HepG2 (cell line): Measurements from ENCODE around the gene PMIS2. TPM values are rescaled to one million over a fixed set of nuclear protein-coding genes. Genes with fewer than 3 reads are reported as not detected.
A peak's percentile ranks its signal among the peaks of the same experiment; 100 is the strongest.

ENCODE experiments used
- ATF7 ChIP-seq, 2 experiments: fragments of 450-650 bp in 1 of 2; sonication (generic) in 1 of 2; formaldehyde crosslinking in 1 of 2; IDR thresholded peaks; 2 replicates each; pipeline versions ENCODE4 v1.4.0 to v1.6.1; 2016 to 2020; ENCODE audit warnings: antibody characterized with exemption in 1 of 2, mild to moderate bottlenecking in 1 of 2, missing genetic modification reagents in 1 of 2
- KLF15 ChIP-seq: sonication (generic); formaldehyde crosslinking; IDR thresholded peaks from 2 replicates; pipeline ENCODE4 v1.8.1; 2023; ENCODE audit warnings: borderline replicate concordance, mild to moderate bottlenecking, inconsistent platforms, missing genetic modification reagents, mixed read lengths
- MTF1 ChIP-seq: sonication (generic); formaldehyde crosslinking; IDR thresholded peaks from 2 replicates; pipeline ENCODE4 v1.5.0; 2020; ENCODE audit warnings: missing genetic modification reagents
- RAD21 ChIP-seq: fragments of 450-650 bp; formaldehyde crosslinking; IDR thresholded peaks from 2 replicates; pipeline ENCODE4 v1.5.0; 2020; ENCODE audit warnings: mild to moderate bottlenecking
- RFXAP ChIP-seq: sonication (generic); formaldehyde crosslinking; IDR thresholded peaks from 2 replicates; pipeline ENCODE4 v1.4.0; 2020; ENCODE audit warnings: missing genetic modification reagents, borderline replicate concordance
- SMC3 ChIP-seq: IDR thresholded peaks from 2 replicates; pipeline ENCODE4 v1.6.1; 2011; ENCODE audit warnings: low read length, improper control_type of control experiment
- ZIK1 ChIP-seq: sonication (generic); formaldehyde crosslinking; IDR thresholded peaks from 2 replicates; pipeline ENCODE4 v1.5.0; 2020; ENCODE audit warnings: mild to moderate bottlenecking, low read depth, missing genetic modification reagents, borderline replicate concordance
- ZNF790 ChIP-seq: sonication (generic); formaldehyde crosslinking; IDR thresholded peaks from 2 replicates; pipeline ENCODE4 v1.8.0; 2022; ENCODE audit warnings: missing genetic modification reagents, mild to moderate bottlenecking, borderline replicate concordance
- ZNF878 ChIP-seq: sonication (generic); formaldehyde crosslinking; IDR thresholded peaks from 2 replicates; pipeline ENCODE4 v1.8.1; 2023; ENCODE audit warnings: mild to moderate bottlenecking, missing genetic modification reagents, moderate library complexity
- ZSCAN12 ChIP-seq: sonication (generic); formaldehyde crosslinking; IDR thresholded peaks from 2 replicates; pipeline ENCODE4 v1.9.0; 2021; ENCODE audit warnings: mild to moderate bottlenecking, missing genetic modification reagents
- ZSCAN25 ChIP-seq: sonication (generic); formaldehyde crosslinking; IDR thresholded peaks from 2 replicates; pipeline ENCODE4 v1.8.0; 2022; ENCODE audit warnings: mild to moderate bottlenecking, missing genetic modification reagents
- polyA plus RNA-seq, 8 experiments: library from polyadenylated mRNA; depleted of rRNA in 3 of 8; stranded (reverse) in 7 of 8; unstranded in 1 of 8; fragments of >200 nt; fragmentation: Illumina TruSeq in 4 of 8; extraction: Trizol in 4 of 8; gene quantifications; 2 replicates each; pipeline versions ENCODE4 v1.2.1 to v1.2.3, GENCODE V29; 2011 to 2016; ENCODE audit warnings: low read depth in 4 of 8, missing spikeins in 1 of 8, mixed read lengths in 1 of 8; ENCODE audit not compliant: insufficient read depth in 1 of 8
- total RNA-seq, 5 experiments: library from RNA; depleted of rRNA; stranded (reverse); fragments of >200 nt; fragmentation: Illumina TruSeq; extraction: Trizol; gene quantifications; 2 replicates each; pipeline ENCODE4 v1.2.3, GENCODE V29; 2016; ENCODE audit warnings: low read depth in 1 of 5
- TF ChIP-seq, protein P1 (sequence below): IDR thresholded peaks from 2 replicates; pipeline ENCODE4 v1.6.1; 2016; ENCODE audit warnings: missing biosample characterization, missing genetic modification reagents, low read depth
- TF ChIP-seq, protein P2 (sequence below): sonication (generic); formaldehyde crosslinking; IDR thresholded peaks from 2 replicates; pipeline ENCODE4 v1.5.1; 2020; ENCODE audit warnings: mild to moderate bottlenecking, moderate library complexity, missing genetic modification reagents
- TF ChIP-seq, protein P3 (sequence below): sonication (generic); formaldehyde crosslinking; IDR thresholded peaks from 2 replicates; pipeline ENCODE4 v1.5.0; 2020; ENCODE audit warnings: mild to moderate bottlenecking, low read depth, missing genetic modification reagents, borderline replicate concordance
- TF ChIP-seq, protein P4 (sequence below): sonication (generic); formaldehyde crosslinking; IDR thresholded peaks from 2 replicates; pipeline ENCODE4 v1.4.0; 2020; ENCODE audit warnings: mild to moderate bottlenecking, missing genetic modification reagents
- TF ChIP-seq, protein P5 (sequence below): sonication (generic); formaldehyde crosslinking; IDR thresholded peaks from 2 replicates; pipeline ENCODE4 v1.4.0; 2020; ENCODE audit warnings: missing genetic modification reagents
- TF ChIP-seq, protein P6 (sequence below): sonication (generic); formaldehyde crosslinking; IDR thresholded peaks from 2 replicates; pipeline ENCODE4 v1.4.0; 2020; ENCODE audit warnings: mild to moderate bottlenecking, missing genetic modification reagents
- TF ChIP-seq, protein P7 (sequence below): IDR thresholded peaks from 2 replicates; pipeline ENCODE4 v1.6.1; 2016; ENCODE audit warnings: low read depth, control low read depth

PMIS2 gene
- total and polyA plus RNA-seq, 2 of the 13 experiments (the other 11 are each of a cell fraction or from before 2014, with no cell fraction given): not detected

DNA sequence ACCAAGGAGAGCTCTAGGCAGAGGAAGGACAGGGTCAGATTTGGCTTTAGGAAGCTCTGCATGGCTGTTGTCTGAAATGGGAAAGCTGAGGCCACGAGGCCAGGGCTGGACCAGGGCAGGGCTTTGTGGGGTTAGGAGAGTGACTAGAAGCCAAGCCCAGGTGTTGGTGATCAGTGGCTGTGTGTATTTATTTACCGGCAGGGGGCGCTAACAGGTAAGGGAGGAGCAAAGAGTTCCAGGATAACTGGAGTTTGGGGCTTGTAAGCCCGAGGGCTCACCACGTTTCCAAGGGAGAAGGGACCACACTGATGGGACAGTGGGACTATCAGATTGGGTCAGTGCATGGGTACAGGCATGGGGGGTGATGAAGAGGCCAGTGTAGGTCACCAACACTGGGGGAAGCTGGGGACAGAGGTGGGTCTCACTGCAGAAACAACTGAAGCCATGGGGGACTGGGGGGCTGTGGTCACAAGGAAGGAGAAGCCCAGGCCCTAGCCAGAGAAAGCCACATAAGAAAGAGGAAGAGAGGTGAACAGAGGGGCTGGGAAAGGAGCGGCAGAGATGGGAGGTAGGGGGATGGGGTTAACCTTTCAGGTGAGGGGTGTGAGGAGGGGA is 36.7 kb upstream of the PMIS2 start (continued):
- TF ChIP-seq, protein P1, sequence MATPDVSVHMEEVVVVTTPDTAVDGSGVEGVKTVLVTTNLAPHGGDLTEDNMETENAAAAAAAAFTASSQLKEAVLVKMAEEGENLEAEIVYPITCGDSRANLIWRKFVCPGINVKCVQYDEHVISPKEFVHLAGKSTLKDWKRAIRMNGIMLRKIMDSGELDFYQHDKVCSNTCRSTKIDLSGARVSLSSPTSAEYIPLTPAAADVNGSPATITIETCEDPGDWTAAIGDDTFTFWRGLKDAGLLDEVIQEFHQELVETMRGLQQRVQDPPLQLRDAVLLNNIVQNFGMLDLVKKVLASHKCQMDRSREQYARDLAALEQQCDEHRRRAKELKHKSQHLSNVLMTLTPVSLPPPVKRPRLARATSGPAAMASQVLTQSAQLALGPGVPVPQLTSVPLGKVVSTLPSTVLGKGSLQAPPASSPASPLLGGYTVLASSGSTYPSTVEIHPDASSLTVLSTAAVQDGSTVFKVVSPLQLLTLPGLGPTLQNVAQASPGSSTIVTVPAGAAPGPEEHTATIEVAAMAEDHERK: no peak
- TF ChIP-seq, protein P2, sequence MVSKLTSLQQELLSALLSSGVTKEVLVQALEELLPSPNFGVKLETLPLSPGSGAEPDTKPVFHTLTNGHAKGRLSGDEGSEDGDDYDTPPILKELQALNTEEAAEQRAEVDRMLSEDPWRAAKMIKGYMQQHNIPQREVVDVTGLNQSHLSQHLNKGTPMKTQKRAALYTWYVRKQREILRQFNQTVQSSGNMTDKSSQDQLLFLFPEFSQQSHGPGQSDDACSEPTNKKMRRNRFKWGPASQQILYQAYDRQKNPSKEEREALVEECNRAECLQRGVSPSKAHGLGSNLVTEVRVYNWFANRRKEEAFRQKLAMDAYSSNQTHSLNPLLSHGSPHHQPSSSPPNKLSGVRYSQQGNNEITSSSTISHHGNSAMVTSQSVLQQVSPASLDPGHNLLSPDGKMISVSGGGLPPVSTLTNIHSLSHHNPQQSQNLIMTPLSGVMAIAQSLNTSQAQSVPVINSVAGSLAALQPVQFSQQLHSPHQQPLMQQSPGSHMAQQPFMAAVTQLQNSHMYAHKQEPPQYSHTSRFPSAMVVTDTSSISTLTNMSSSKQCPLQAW (CRISPR knock-in tag): no peak
- TF ChIP-seq ZNF878 (CRISPR knock-in tag): no peak
- TF ChIP-seq ZIK1 (CRISPR knock-in tag): no peak
- TF ChIP-seq ATF7 (IDR thresholded peaks at IDR 0.05): no peak
- TF ChIP-seq ATF7 (CRISPR knock-in tag; IDR thresholded peaks at IDR 0.05): no peak
- TF ChIP-seq, protein P3, sequence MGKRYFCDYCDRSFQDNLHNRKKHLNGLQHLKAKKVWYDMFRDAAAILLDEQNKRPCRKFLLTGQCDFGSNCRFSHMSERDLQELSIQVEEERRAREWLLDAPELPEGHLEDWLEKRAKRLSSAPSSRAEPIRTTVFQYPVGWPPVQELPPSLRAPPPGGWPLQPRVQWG (CRISPR knock-in tag): no peak
- TF ChIP-seq, protein P4, sequence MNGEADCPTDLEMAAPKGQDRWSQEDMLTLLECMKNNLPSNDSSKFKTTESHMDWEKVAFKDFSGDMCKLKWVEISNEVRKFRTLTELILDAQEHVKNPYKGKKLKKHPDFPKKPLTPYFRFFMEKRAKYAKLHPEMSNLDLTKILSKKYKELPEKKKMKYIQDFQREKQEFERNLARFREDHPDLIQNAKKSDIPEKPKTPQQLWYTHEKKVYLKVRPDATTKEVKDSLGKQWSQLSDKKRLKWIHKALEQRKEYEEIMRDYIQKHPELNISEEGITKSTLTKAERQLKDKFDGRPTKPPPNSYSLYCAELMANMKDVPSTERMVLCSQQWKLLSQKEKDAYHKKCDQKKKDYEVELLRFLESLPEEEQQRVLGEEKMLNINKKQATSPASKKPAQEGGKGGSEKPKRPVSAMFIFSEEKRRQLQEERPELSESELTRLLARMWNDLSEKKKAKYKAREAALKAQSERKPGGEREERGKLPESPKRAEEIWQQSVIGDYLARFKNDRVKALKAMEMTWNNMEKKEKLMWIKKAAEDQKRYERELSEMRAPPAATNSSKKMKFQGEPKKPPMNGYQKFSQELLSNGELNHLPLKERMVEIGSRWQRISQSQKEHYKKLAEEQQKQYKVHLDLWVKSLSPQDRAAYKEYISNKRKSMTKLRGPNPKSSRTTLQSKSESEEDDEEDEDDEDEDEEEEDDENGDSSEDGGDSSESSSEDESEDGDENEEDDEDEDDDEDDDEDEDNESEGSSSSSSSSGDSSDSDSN (CRISPR knock-in tag): no peak
- TF ChIP-seq, protein P5, sequence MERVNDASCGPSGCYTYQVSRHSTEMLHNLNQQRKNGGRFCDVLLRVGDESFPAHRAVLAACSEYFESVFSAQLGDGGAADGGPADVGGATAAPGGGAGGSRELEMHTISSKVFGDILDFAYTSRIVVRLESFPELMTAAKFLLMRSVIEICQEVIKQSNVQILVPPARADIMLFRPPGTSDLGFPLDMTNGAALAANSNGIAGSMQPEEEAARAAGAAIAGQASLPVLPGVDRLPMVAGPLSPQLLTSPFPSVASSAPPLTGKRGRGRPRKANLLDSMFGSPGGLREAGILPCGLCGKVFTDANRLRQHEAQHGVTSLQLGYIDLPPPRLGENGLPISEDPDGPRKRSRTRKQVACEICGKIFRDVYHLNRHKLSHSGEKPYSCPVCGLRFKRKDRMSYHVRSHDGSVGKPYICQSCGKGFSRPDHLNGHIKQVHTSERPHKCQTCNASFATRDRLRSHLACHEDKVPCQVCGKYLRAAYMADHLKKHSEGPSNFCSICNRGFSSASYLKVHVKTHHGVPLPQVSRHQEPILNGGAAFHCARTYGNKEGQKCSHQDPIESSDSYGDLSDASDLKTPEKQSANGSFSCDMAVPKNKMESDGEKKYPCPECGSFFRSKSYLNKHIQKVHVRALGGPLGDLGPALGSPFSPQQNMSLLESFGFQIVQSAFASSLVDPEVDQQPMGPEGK (CRISPR knock-in tag): no peak
- TF ChIP-seq RFXAP (CRISPR knock-in tag): peak; percentile 29; the same call in 1 of the 2 replicates
- no peak for TF ChIP-seq ZSCAN25 (CRISPR knock-in tag)
- no peak for TF ChIP-seq ZNF790 (CRISPR knock-in tag)
- TF ChIP-seq KLF15: no peak
- TF ChIP-seq, protein P6, sequence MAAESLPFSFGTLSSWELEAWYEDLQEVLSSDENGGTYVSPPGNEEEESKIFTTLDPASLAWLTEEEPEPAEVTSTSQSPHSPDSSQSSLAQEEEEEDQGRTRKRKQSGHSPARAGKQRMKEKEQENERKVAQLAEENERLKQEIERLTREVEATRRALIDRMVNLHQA (CRISPR knock-in tag): no peak
- TF ChIP-seq, protein P7, sequence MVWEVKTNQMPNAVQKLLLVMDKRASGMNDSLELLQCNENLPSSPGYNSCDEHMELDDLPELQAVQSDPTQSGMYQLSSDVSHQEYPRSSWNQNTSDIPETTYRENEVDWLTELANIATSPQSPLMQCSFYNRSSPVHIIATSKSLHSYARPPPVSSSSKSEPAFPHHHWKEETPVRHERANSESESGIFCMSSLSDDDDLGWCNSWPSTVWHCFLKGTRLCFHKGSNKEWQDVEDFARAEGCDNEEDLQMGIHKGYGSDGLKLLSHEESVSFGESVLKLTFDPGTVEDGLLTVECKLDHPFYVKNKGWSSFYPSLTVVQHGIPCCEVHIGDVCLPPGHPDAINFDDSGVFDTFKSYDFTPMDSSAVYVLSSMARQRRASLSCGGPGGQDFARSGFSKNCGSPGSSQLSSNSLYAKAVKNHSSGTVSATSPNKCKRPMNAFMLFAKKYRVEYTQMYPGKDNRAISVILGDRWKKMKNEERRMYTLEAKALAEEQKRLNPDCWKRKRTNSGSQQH (CRISPR knock-in tag): no peak
- TF ChIP-seq MTF1: no peak
- TF ChIP-seq RAD21: peak; percentile 57
- no peak for TF ChIP-seq ZSCAN12 (CRISPR knock-in tag)
- TF ChIP-seq SMC3: peak; percentile 82
